ENCODE measurements around the gene LCE7A. TPM values are rescaled to one million over a fixed set of nuclear protein-coding genes. Genes with fewer than 3 reads are reported as not detected.
A peak's percentile ranks its signal among the peaks of the same experiment; 100 is the strongest.

Gene LCE7A
- total RNA-seq, 1 donor: not detected

GRCh38 chr1:152901631-152902030, 41.8 kb downstream of the LCE7A start:
- no peak for TF ChIP-seq CTCF (IDR thresholded peaks at IDR 0.05; ENCODE audit: insufficient read depth, low read length)
- no peak for DNase-seq (ENCODE audit: low read depth)
- H3K4me3 ChIP-seq (ENCODE audit: low read depth, low read length): no peak overlapping the region

- no peak overlapping the region for H3K4me3 ChIP-seq (ENCODE audit: low read depth, low read length)
- DNase-seq (ENCODE audit: low read depth): no peak
- no peak for TF ChIP-seq CTCF (IDR thresholded peaks at IDR 0.05; ENCODE audit: insufficient read depth, low read length)
These were observed 42.8 kb downstream of the LCE7A start for GRCh38 chr1:152902636-152903035.

GRCh38 chr1:152904688-152905440, 45.1 kb downstream of the LCE7A start:
- no peak overlapping the region for H3K4me3 ChIP-seq (ENCODE audit: low read depth, low read length)
- TF ChIP-seq CTCF (IDR thresholded peaks at IDR 0.05; ENCODE audit: insufficient read depth, low read length): no peak
- DNase-seq (ENCODE audit: low read depth): no peak

GRCh38 chr1:152906023-152906565, 46.3 kb downstream of the LCE7A start:
- peak; percentile 47 for DNase-seq (ENCODE audit: low read depth)
- no peak overlapping the region for H3K4me3 ChIP-seq (ENCODE audit: low read depth, low read length)
- no peak for TF ChIP-seq CTCF (IDR thresholded peaks at IDR 0.05; ENCODE audit: insufficient read depth, low read length)

GRCh38 chr1:152907686-152908601, 48.1 kb downstream of the LCE7A start, which contains the start of gene IVL:
IVL (plus strand) TSS chr1:152908546; CDS start chr1:152909798, 1,252 bp downstream.
- no peak within 1 kb of the TSS for H3K4me3 ChIP-seq (ENCODE audit: low read depth, low read length)
- no peak for TF ChIP-seq CTCF (IDR thresholded peaks at IDR 0.05; ENCODE audit: insufficient read depth, low read length)
- no peak for DNase-seq (ENCODE audit: low read depth)

- TF ChIP-seq CTCF (IDR thresholded peaks at IDR 0.05; ENCODE audit: insufficient read depth, low read length): no peak
- DNase-seq (ENCODE audit: low read depth): no peak
- no peak overlapping the region for H3K4me3 ChIP-seq (ENCODE audit: low read depth, low read length)
These were observed 49.4 kb downstream of the LCE7A start for GRCh38 chr1:152909206-152909605.

Other genes with a start within 250 kb of the LCE7A start
- gene LCE3B, start 246.2 kb upstream of the LCE7A start, total RNA-seq (ENCODE audit: low replicate concordance): not detected in 2 replicates
- not detected in 2 replicates for gene LCE3A, start 236.9 kb upstream of the LCE7A start, total RNA-seq (ENCODE audit: low replicate concordance)
- gene LCE2D, start 196.6 kb upstream of the LCE7A start, total RNA-seq (ENCODE audit: low replicate concordance): not detected in 2 replicates
- gene LCE2C, start 184.7 kb upstream of the LCE7A start, total RNA-seq (ENCODE audit: low replicate concordance): not detected in 2 replicates
- gene LCE2B, start 173.9 kb upstream of the LCE7A start, total RNA-seq (ENCODE audit: low replicate concordance): not detected in 2 replicates
- gene LCE2A, start 161.7 kb upstream of the LCE7A start, total RNA-seq (ENCODE audit: low replicate concordance): not detected in 2 replicates
- not detected in 2 replicates for gene LCE4A, start 151.8 kb upstream of the LCE7A start, total RNA-seq (ENCODE audit: low replicate concordance)
- gene KPRP, start 102.0 kb upstream of the LCE7A start, total RNA-seq (ENCODE audit: low replicate concordance): not detected in 2 replicates
- not detected in 2 replicates for gene LCE1F, start 84.9 kb upstream of the LCE7A start, total RNA-seq (ENCODE audit: low replicate concordance)
- not detected in 2 replicates for gene LCE1E, start 73.7 kb upstream of the LCE7A start, total RNA-seq (ENCODE audit: low replicate concordance)
- gene LCE1D, start 63.3 kb upstream of the LCE7A start, total RNA-seq (ENCODE audit: low replicate concordance): not detected in 2 replicates
- gene LCE1C, start 53.3 kb upstream of the LCE7A start, total RNA-seq (ENCODE audit: low replicate concordance): not detected in 2 replicates
- not detected in 2 replicates for gene LCE1B, start 48.0 kb upstream of the LCE7A start, total RNA-seq (ENCODE audit: low replicate concordance)
- not detected in 2 replicates for gene LCE1A, start 32.5 kb upstream of the LCE7A start, total RNA-seq (ENCODE audit: low replicate concordance)
- gene LCE6A, start 17.1 kb upstream of the LCE7A start, total RNA-seq (ENCODE audit: low replicate concordance): not detected in 2 replicates
- not detected in 2 replicates for gene SMCP, start 18.3 kb downstream of the LCE7A start, total RNA-seq (ENCODE audit: low replicate concordance)
- gene IVL, start 48.5 kb downstream of the LCE7A start, total RNA-seq (ENCODE audit: low replicate concordance): not detected in 2 replicates
- not detected in 2 replicates for gene SPRR5, start 87.2 kb downstream of the LCE7A start, total RNA-seq (ENCODE audit: low replicate concordance)
- gene SPRR4, start 110.7 kb downstream of the LCE7A start, total RNA-seq (ENCODE audit: low replicate concordance): not detected in 2 replicates
- not detected in 2 replicates for gene SPRR1A, start 124.1 kb downstream of the LCE7A start, total RNA-seq (ENCODE audit: low replicate concordance)
- gene SPRR3, start 141.8 kb downstream of the LCE7A start, total RNA-seq (ENCODE audit: low replicate concordance): not detected in 2 replicates
- not detected in 2 replicates for gene SPRR1B, start 171.2 kb downstream of the LCE7A start, total RNA-seq (ENCODE audit: low replicate concordance)
- not detected in 2 replicates for gene SPRR2D, start 181.1 kb downstream of the LCE7A start, total RNA-seq (ENCODE audit: low replicate concordance)
- not detected in 2 replicates for gene SPRR2A, start 197.5 kb downstream of the LCE7A start, total RNA-seq (ENCODE audit: low replicate concordance)
- gene SPRR2B, start 211.6 kb downstream of the LCE7A start, total RNA-seq (ENCODE audit: low replicate concordance): not detected in 2 replicates
- gene SPRR2E, start 234.5 kb downstream of the LCE7A start, total RNA-seq (ENCODE audit: low replicate concordance): not detected in 2 replicates